Endothelial cell of umbilical vein (primary cell): ENCODE results near the gene NRXN3. TPM values are rescaled to one million over a fixed set of nuclear protein-coding genes. Genes with fewer than 3 reads are reported as not detected.

Experiments
- BruUV-seq: library from RNA; stranded (reverse); fragments of 400-500 nt; replicated peaks from 2 replicates; lab custom pipeline; 2021; lab: Mats Ljungman, UMichigan
- CTCF ChIA-PET: fragments of 300-600, 350-600 bp; sonication (Branson Sonifier 250); formaldehyde crosslinking; loops from one replicate; lab custom pipeline; 2021; ENCODE audit warnings: antibody characterized with exemption, inconsistent platforms; lab: Charles Lee
- POLR2A ChIA-PET: fragments of 300-600, 350-600 bp; sonication (Branson Sonifier 250); formaldehyde crosslinking; loops from one replicate; lab custom pipeline; 2021; ENCODE audit warnings: antibody characterized with exemption, inconsistent platforms; lab: Charles Lee
- DNase-seq: peaks from one replicate; pipeline ENCODE4 v3.0.0-alpha.2; 2011; ENCODE audit warnings: low read depth, low spot score
- FAIRE-seq: peaks from 2 replicates; lab custom pipeline; 2011; peaks lifted over from hg19 to GRCh38; lab: Jason Lieb, UNC
- H2AFZ ChIP-seq: 2 replicates; pipeline ENCODE4 v1.6.0; 2012; ENCODE audit warnings: low read depth, low read length, control low read depth, inconsistent platforms
- H3K27ac ChIP-seq: 2 replicates; pipeline ENCODE4 v1.5.1; 2011; ENCODE audit warnings: low read depth, mild to moderate bottlenecking, control low read depth, low read length, moderate library complexity; ENCODE audit not compliant: insufficient read depth
- H3K27me3 ChIP-seq, 2 experiments: 2 replicates each; pipeline versions ENCODE4 v1.6.0 to v1.6.1; 2011; ENCODE audit warnings: low read length in 2 of 2, mixed read lengths in 1 of 2; ENCODE audit not compliant: control insufficient read depth in 2 of 2, insufficient read depth in 2 of 2
- H3K36me3 ChIP-seq, 2 experiments: 2 replicates in 1 of 2; 3 replicates in 1 of 2; pipeline ENCODE4 v1.5.1; 2011; ENCODE audit warnings: low read length in 2 of 2, mild to moderate bottlenecking in 1 of 2, moderate library complexity in 1 of 2; ENCODE audit not compliant: control insufficient read depth in 2 of 2, insufficient read depth in 2 of 2; ENCODE audit errors: extremely low read depth in 1 of 2
- H3K4me1 ChIP-seq: 3 replicates; pipeline ENCODE4 v1.5.1; 2011; ENCODE audit warnings: mild to moderate bottlenecking, low read length; ENCODE audit not compliant: control insufficient read depth, insufficient read depth; ENCODE audit errors: extremely low read depth
- H3K4me2 ChIP-seq: 2 replicates; pipeline ENCODE4 v1.6.1; 2011; ENCODE audit warnings: low read length, control low read depth, mixed read lengths; ENCODE audit not compliant: insufficient read depth
- H3K4me3 ChIP-seq, 3 experiments: fragments of 200-600 bp in 1 of 3; sonication (generic), shearing (Covaris generic) in 1 of 3; replicated peaks in 1 of 3; 2 replicates each; pipeline ENCODE4 v1.5.1; 2011 to 2016; ENCODE audit warnings: control low read depth in 3 of 3, low read length in 3 of 3, mild to moderate bottlenecking in 2 of 3, inconsistent platforms in 1 of 3, low read depth in 1 of 3, moderate library complexity in 1 of 3; ENCODE audit not compliant: insufficient read depth in 1 of 3
- H3K79me2 ChIP-seq: 2 replicates; pipeline ENCODE4 v1.6.0; 2012; ENCODE audit warnings: low read length, inconsistent platforms; ENCODE audit not compliant: control insufficient read depth, insufficient read depth
- H3K9ac ChIP-seq: replicated peaks from 2 replicates; pipeline ENCODE3; 2011; ENCODE audit warnings: low read length, control low read depth; ENCODE audit not compliant: insufficient read depth; ENCODE audit errors: extremely low read depth
- H3K9me1 ChIP-seq: replicated peaks from 3 replicates; pipeline ENCODE4 v1.6.0; 2011; ENCODE audit warnings: mild to moderate bottlenecking, low read length; ENCODE audit not compliant: control insufficient read depth, insufficient read depth; ENCODE audit errors: extremely low read depth
- H3K9me3 ChIP-seq: replicated peaks from 2 replicates; pipeline ENCODE4 v1.5.1; 2012; ENCODE audit warnings: low read length, inconsistent platforms; ENCODE audit not compliant: control insufficient read depth, insufficient read depth
- H4K20me1 ChIP-seq: replicated peaks from 2 replicates; pipeline ENCODE3; 2011; ENCODE audit warnings: mild to moderate bottlenecking, low read length; ENCODE audit not compliant: control insufficient read depth, insufficient read depth; ENCODE audit errors: extremely low read depth
- CTCF ChIP-seq, 2 donors: IDR thresholded peaks; 1 replicate in 1 of 2; 2 replicates in 1 of 2; pipeline ENCODE4 v1.5.1; 2011; ENCODE audit warnings: low read length in 2 of 2, mild to moderate bottlenecking in 2 of 2, moderate library complexity in 2 of 2, control low read depth in 1 of 2, inconsistent platforms in 1 of 2, low read depth in 1 of 2; ENCODE audit not compliant: insufficient read depth in 1 of 2; ENCODE audit errors: extremely low read depth in 1 of 2
- EZH2 ChIP-seq: IDR thresholded peaks from 2 replicates; pipeline ENCODE4 v1.6.1; 2012; ENCODE audit warnings: borderline replicate concordance, low read depth, mild to moderate bottlenecking, moderate library complexity, low read length, inconsistent platforms; ENCODE audit not compliant: severe bottlenecking
- FOS ChIP-seq: IDR thresholded peaks from 2 replicates; pipeline ENCODE4 v1.6.1; 2011; ENCODE audit warnings: mild to moderate bottlenecking, low read length, moderate library complexity, borderline replicate concordance; ENCODE audit not compliant: insufficient read depth
- GATA2 ChIP-seq: IDR thresholded peaks from 2 replicates; pipeline ENCODE4 v1.7.0; 2011; ENCODE audit warnings: low read depth, mild to moderate bottlenecking, moderate library complexity, mixed read lengths, low read length; ENCODE audit not compliant: insufficient read length, insufficient read depth
- JUN ChIP-seq: IDR thresholded peaks from 2 replicates; pipeline ENCODE4 v1.6.1; 2011; ENCODE audit warnings: borderline replicate concordance, low read depth; ENCODE audit not compliant: insufficient read length, insufficient read depth
- MAX ChIP-seq: IDR thresholded peaks from 2 replicates; pipeline ENCODE4 v1.6.1; 2011; ENCODE audit not compliant: insufficient read depth, insufficient read length
- MYC ChIP-seq: IDR thresholded peaks from one replicate; pipeline ENCODE4 v1.6.1; 2011; ENCODE audit warnings: mild to moderate bottlenecking, low read depth, low read length
- POLR2A ChIP-seq: IDR thresholded peaks from 2 replicates; pipeline ENCODE4 v1.6.1; 2012; ENCODE audit warnings: low read depth, mild to moderate bottlenecking, control low read depth, low read length
- POLR2AphosphoS5 ChIP-seq: IDR thresholded peaks from 2 replicates; pipeline ENCODE4 v1.6.1; 2012; ENCODE audit warnings: low read depth, mild to moderate bottlenecking, control low read depth, low read length, moderate library complexity; ENCODE audit not compliant: insufficient read depth
- dilution Hi-C: fragments of 300-500 bp; cut with MboI; formaldehyde crosslinking; loops from one replicate; pipeline ENCODE4 v1.15.0; 2019; ENCODE audit warnings: low sequenced_read_pairs; ENCODE audit not compliant: extremely low pct_ligation_motif_present
- intact Hi-C: fragments of 100-400 bp; cut with micrococcal nuclease; formaldehyde crosslinking; loops from one replicate; pipeline ENCODE4 v1.10.0; 2022
- polyA plus RNA-seq, 4 experiments: library from polyadenylated mRNA; depleted of rRNA in 3 of 4; stranded (reverse) in 3 of 4; unstranded in 1 of 4; fragments of >200 nt; gene quantifications; 2 replicates each; pipeline versions ENCODE4 v1.2.1 to v1.2.3, GENCODE V29; 2011 to 2012; ENCODE audit warnings: missing spikeins in 1 of 4
- total RNA-seq: library from RNA; stranded (reverse); gene quantifications from 2 replicates; pipeline ENCODE4 v1.2.3, GENCODE V29; 2021

Gene NRXN3
- total and polyA plus RNA-seq, 2 donors (not counting 3 experiments of a cell fraction or from before 2014, with no cell fraction given) = 0.72 to 4.2 TPM

- FAIRE-seq (no peak), DNase-seq (no peak)
- H4K20me1 ChIP-seq = no peaks in the 10 kb centered on the region
- no peaks in the 10 kb centered on the region for H3K4me1 ChIP-seq
- no peak overlapping the region for H3K9ac ChIP-seq
- H3K27ac ChIP-seq = no peak overlapping the region
- ChIA-PET CTCF (interaction anchor here (0.9 kb wide), 1 partner anchor 502 kb away, joined by 3 read pairs; no protein-coding TSS in a partner anchor), POLR2A (no interaction called here)
- no peaks in the 10 kb centered on the region for H3K9me1 ChIP-seq
- no peaks in the 10 kb centered on the region for H3K79me2 ChIP-seq
- intact Hi-C loops = no loop called here
- no peaks in the 10 kb centered on the region for H3K27me3 ChIP-seq
- H3K4me3 ChIP-seq = no peak overlapping the region
- no peak overlapping the region for H2AFZ ChIP-seq
- no TSS peak for BruUV-seq
- TF ChIP-seq FOS = no peak
- no peak for TF ChIP-seq POLR2AphosphoS5
- TF ChIP-seq POLR2A = no peak
- TF ChIP-seq GATA2 = no peak
- no peak for TF ChIP-seq MAX
- no peak for TF ChIP-seq MYC
- TF ChIP-seq JUN = no peak
- no peak for TF ChIP-seq EZH2
- no peak for TF ChIP-seq CTCF (IDR thresholded peaks at IDR 0.05; ENCODE audit: extremely low read depth in 1 of 2, insufficient read depth in 1 of 2, low read depth in 1 of 2, low read length in 2 of 2)
- H3K9me3 ChIP-seq = no peaks in the 10 kb centered on the region
- H3K4me2 ChIP-seq = no peak overlapping the region
- dilution Hi-C loops = no loop called here
- no peaks in the 10 kb centered on the region for H3K36me3 ChIP-seq
These were observed 1355.2 kb downstream of the NRXN3 start for GRCh38 chr14:79525416-79525815.
